K562 (cell line): ENCODE data around the gene ZNF474. TPM values are rescaled to one million over a fixed set of nuclear protein-coding genes. Genes with fewer than 3 reads are reported as not detected.

ENCODE experiments used
- ATAC-seq: fragments of 200-7000 bp; cut with Tn5 transposase; 3 replicates; pipeline ENCODE4 v1.9.1; 2020; ENCODE audit warnings: moderate library complexity
- BruUV-seq: library from RNA; stranded (reverse); fragments of 400-500 nt; replicated peaks from 2 replicates; lab custom pipeline; 2021; lab: Mats Ljungman, UMichigan
- CTCF ChIA-PET: fragments of 300-600 bp; formaldehyde crosslinking; extraction: SDS; loops from one replicate; lab custom pipeline; 2021; ENCODE audit warnings: low intra/inter-chr PET ratio; lab: Yijun Ruan, JAX
- POLR2A ChIA-PET: fragments of 300-600, 350-650 bp; sonication (Branson Sonifier 250); formaldehyde crosslinking; extraction: SDS; loops from one replicate; lab custom pipeline; 2021; ENCODE audit warnings: antibody characterized with exemption, inconsistent platforms; lab: Yijun Ruan, JAX
- DNase-seq, 4 experiments: peaks; one replicate each; pipeline versions ENCODE4 v3.0.0 to v3.0.0-alpha.2; 2011 to 2018; ENCODE audit warnings: low spot score in 3 of 4, mixed read lengths in 3 of 4; ENCODE audit errors: extremely low read depth in 1 of 4
- FAIRE-seq: peaks from 2 replicates; lab custom pipeline; 2011; peaks lifted over from hg19 to GRCh38; lab: Jason Lieb, UNC
- H2AFZ ChIP-seq: 2 replicates; pipeline ENCODE4 v1.6.0; 2011; ENCODE audit warnings: low read depth, low read length, control low read depth, inconsistent platforms
- H3K27ac ChIP-seq: fragments of 200-600 bp; 3 replicates; pipeline ENCODE4 v1.8.0; 2011; ENCODE audit warnings: low read depth, mild to moderate bottlenecking, control low read depth, inconsistent platforms, low read length, moderate library complexity, mixed read lengths; ENCODE audit errors: extremely low read depth
- H3K27me3 ChIP-seq, 2 experiments: fragments of 300-600 bp in 1 of 2; 2 replicates in 1 of 2; 3 replicates in 1 of 2; pipeline versions ENCODE4 v1.6.0 to v1.8.0; 2011; ENCODE audit warnings: inconsistent platforms in 2 of 2, low read length in 2 of 2, mild to moderate bottlenecking in 1 of 2, mixed read lengths in 1 of 2, moderate library complexity in 1 of 2; ENCODE audit not compliant: control insufficient read depth in 2 of 2, insufficient read depth in 2 of 2
- H3K36me3 ChIP-seq: fragments of 300-600 bp; 3 replicates; pipeline ENCODE4 v1.8.0; 2011; ENCODE audit warnings: mild to moderate bottlenecking, low read length, inconsistent platforms; ENCODE audit not compliant: control insufficient read depth, insufficient read depth
- H3K4me1 ChIP-seq, 2 experiments: fragments of 200-600 bp in 1 of 2; replicated peaks in 1 of 2; 2 replicates in 1 of 2; 3 replicates in 1 of 2; pipeline versions ENCODE4 v1.5.1 to v1.8.0; 2011; ENCODE audit warnings: inconsistent platforms in 2 of 2, low read length in 2 of 2, mild to moderate bottlenecking in 1 of 2, mixed read lengths in 1 of 2, moderate library complexity in 1 of 2; ENCODE audit not compliant: control insufficient read depth in 2 of 2, insufficient read depth in 2 of 2
- H3K4me2 ChIP-seq: 2 replicates; pipeline ENCODE4 v1.6.1; 2011; ENCODE audit warnings: low read length, control low read depth, inconsistent platforms, mixed read lengths; ENCODE audit not compliant: insufficient read depth
- H3K4me3 ChIP-seq: fragments of 200-600 bp; sonication (generic), shearing (Covaris generic); 2 replicates; pipeline ENCODE4 v1.5.1; 2016; ENCODE audit warnings: control low read depth, inconsistent platforms
- H3K79me2 ChIP-seq: fragments of 200-600 bp; 3 replicates; pipeline ENCODE4 v1.8.0; 2011; ENCODE audit warnings: low read length, inconsistent platforms; ENCODE audit not compliant: control insufficient read depth, insufficient read depth
- H3K9ac ChIP-seq, 2 experiments: 2 replicates each; pipeline versions ENCODE4 v1.6.0 to v1.6.1; 2011; ENCODE audit warnings: low read depth in 2 of 2, low read length in 2 of 2, control low read depth in 1 of 2, inconsistent platforms in 1 of 2, mild to moderate bottlenecking in 1 of 2, mixed read lengths in 1 of 2; ENCODE audit not compliant: insufficient read depth in 1 of 2
- H3K9me1 ChIP-seq: one replicate; pipeline ENCODE4 v1.6.0; 2011; ENCODE audit warnings: inconsistent platforms, mild to moderate bottlenecking, low read length, moderate library complexity; ENCODE audit not compliant: control insufficient read depth, insufficient read depth
- H3K9me3 ChIP-seq: replicated peaks from 2 replicates; pipeline ENCODE4 v1.5.1; 2011; ENCODE audit warnings: low read depth, low read length, inconsistent platforms; ENCODE audit not compliant: control insufficient read depth, insufficient read depth
- H4K20me1 ChIP-seq: replicated peaks from 2 replicates; pipeline ENCODE4 v1.6.1; 2011; ENCODE audit warnings: low read length, inconsistent platforms, mixed read lengths; ENCODE audit not compliant: control insufficient read depth, insufficient read depth
- ARID2 ChIP-seq: fragments of 450-650 bp; IDR thresholded peaks from 2 replicates; pipeline ENCODE4 v1.6.1; 2017; ENCODE audit warnings: antibody characterized with exemption, mild to moderate bottlenecking
- BHLHE40 ChIP-seq: IDR thresholded peaks from 2 replicates; pipeline ENCODE4 v1.6.1; 2011; ENCODE audit warnings: low read length, improper control_type of control experiment
- BRD4 ChIP-seq: fragments of 200-600 bp; sonication (generic); IDR thresholded peaks from 2 replicates; pipeline ENCODE4 v1.6.1; 2017; ENCODE audit warnings: inconsistent platforms
- CAMTA2 ChIP-seq: fragments of 250-450 bp; sonication (Bioruptor Pico); conservative IDR thresholded peaks from 2 replicates; pipeline ENCODE4 v1.5.1; 2022
- HDAC3 ChIP-seq: fragments of 450-650 bp; IDR thresholded peaks from 2 replicates; pipeline ENCODE4 v1.6.1; 2018; ENCODE audit warnings: borderline replicate concordance, mild to moderate bottlenecking, moderate library complexity; ENCODE audit not compliant: partially characterized antibody
- HDAC8 ChIP-seq: fragments of 450-650 bp; IDR thresholded peaks from 2 replicates; pipeline ENCODE4 v1.6.1; 2016; ENCODE audit warnings: mild to moderate bottlenecking, missing genetic modification characterization, moderate library complexity, missing compliant biosample characterization
- KLF6 ChIP-seq: fragments of 250-450 bp; sonication (Bioruptor Pico); IDR thresholded peaks from 2 replicates; pipeline ENCODE4 v1.4.0; 2020; ENCODE audit warnings: mild to moderate bottlenecking, moderate library complexity, borderline replicate concordance
- MCM2 ChIP-seq: fragments of 450-650 bp; IDR thresholded peaks from 2 replicates; pipeline ENCODE4 v1.6.1; 2017; ENCODE audit warnings: low read depth, mild to moderate bottlenecking
- WHSC1 ChIP-seq: IDR thresholded peaks from one replicate; pipeline ENCODE4 v1.6.1; 2012; ENCODE audit warnings: low read length, control low read depth, inconsistent platforms
- ZNF311 ChIP-seq: fragments of 250-450 bp; sonication (Bioruptor Pico); IDR thresholded peaks from 2 replicates; pipeline ENCODE4 v1.4.0; 2020; ENCODE audit warnings: mild to moderate bottlenecking, moderate library complexity
- ZNF431 ChIP-seq: sonication (generic); formaldehyde crosslinking; IDR thresholded peaks from 2 replicates; pipeline ENCODE4 v1.8.0; 2022; ENCODE audit warnings: mild to moderate bottlenecking, missing genetic modification reagents
- WGBS: fragments of 100-300 bp; shearing (Covaris generic); methylation state at CpG from one replicate; pipeline ENCODE4 v1.1.6; 2016; ENCODE audit warnings: low coverage, mixed read lengths; ENCODE audit not compliant: insufficient coverage; ENCODE audit errors: missing lambda C conversion rate; 5-methylcytosine and 5-hydroxymethylcytosine counted together
- in situ Hi-C: fragments of 300-500 bp; cut with MboI; formaldehyde crosslinking; loops from 4 replicates; pipeline ENCODE4 v1.15.0; 2018; ENCODE audit warnings: inconsistent platforms, mixed read lengths
- intact Hi-C: fragments of 100-400 bp; cut with micrococcal nuclease; formaldehyde crosslinking; loops from 2 replicates; pipeline ENCODE4 v1.14.2; 2022
- polyA plus RNA-seq, 8 experiments: library from polyadenylated mRNA; depleted of rRNA in 4 of 8; stranded (reverse) in 5 of 8; unstranded in 3 of 8; fragments of >200 nt; fragmentation: Nextera tagmentation in 2 of 8; fragmentation: Illumina TruSeq in 1 of 8; extraction: Ambion mirVana in 2 of 8; extraction: Trizol in 1 of 8; gene quantifications; 2 replicates each; pipeline versions ENCODE4 v1.2.1 to v1.2.3, GENCODE V29; 2011 to 2014; ENCODE audit warnings: inconsistent platforms in 1 of 8, missing spikeins in 1 of 8
- total RNA-seq, 7 experiments: library from RNA; depleted of rRNA in 6 of 7; stranded (reverse); fragments of >200 nt in 6 of 7; fragmentation: Illumina TruSeq in 2 of 7; extraction: Trizol in 2 of 7; gene quantifications; 2 replicates each; pipeline versions ENCODE4 v1.2.1 to v1.2.3, GENCODE V29; 2011 to 2021; ENCODE audit warnings: low replicate concordance in 1 of 7
- TF ChIP-seq, protein P1 (sequence below): sonication (generic); formaldehyde crosslinking; IDR thresholded peaks from 2 replicates; pipeline ENCODE4 v1.8.0; 2022; ENCODE audit warnings: missing genetic modification reagents, mild to moderate bottlenecking, borderline replicate concordance
- TF ChIP-seq, protein P2 (sequence below): sonication (generic); formaldehyde crosslinking; IDR thresholded peaks from 2 replicates; pipeline ENCODE4 v1.8.0; 2023; ENCODE audit warnings: missing genetic modification reagents, mild to moderate bottlenecking, borderline replicate concordance
- TF ChIP-seq, protein P3 (sequence below): fragments of 450-650 bp; IDR thresholded peaks from one replicate; pipeline ENCODE4 v1.6.1; 2018; ENCODE audit warnings: mild to moderate bottlenecking, moderate library complexity; ENCODE audit not compliant: partially characterized antibody
- TF ChIP-seq, protein P4 (sequence below): fragments of 450-650 bp; IDR thresholded peaks from 2 replicates; pipeline ENCODE4 v1.6.1; 2016

Gene ZNF474
- total and polyA plus RNA-seq, 9 of the 15 experiments (the other 6 are each of a cell fraction or from before 2014, with no cell fraction given): 0.16 to 0.62 (median 0.39) TPM

DNA sequence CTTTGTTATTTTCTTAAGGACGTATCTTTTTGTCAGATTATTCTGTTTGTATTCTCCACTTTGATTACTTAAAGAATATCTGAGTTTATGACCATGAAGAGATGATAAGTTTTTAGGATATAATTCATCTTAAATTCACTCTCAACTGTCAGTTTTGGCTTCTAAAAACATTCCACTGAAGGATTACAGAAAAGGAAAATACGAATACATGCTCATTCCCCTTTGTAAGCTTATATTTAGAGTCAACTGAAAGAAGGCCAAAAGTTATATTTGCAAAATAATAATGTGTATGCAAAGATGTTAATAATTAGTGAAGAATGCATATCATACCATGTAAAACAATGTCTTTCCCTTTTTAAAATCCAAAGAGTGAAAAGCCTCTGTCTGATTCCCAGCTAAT is 52.5 kb downstream of the ZNF474 start:
- H3K9me3 ChIP-seq: no peaks in the 10 kb centered on the region
- FAIRE-seq (no peak), ATAC-seq (no peak), DNase-seq (no peak)
- ChIA-PET POLR2A (no interaction called here), CTCF (no interaction called here)
- no peaks in the 10 kb centered on the region for H3K36me3 ChIP-seq
- no peaks in the 10 kb centered on the region; a peak in 1 of 5 replicates for H3K27me3 ChIP-seq
- H3K4me1 ChIP-seq: no peaks in the 10 kb centered on the region; a peak in 1 of 5 replicates
- H3K9me1 ChIP-seq: no peaks in the 10 kb centered on the region
- H3K27ac ChIP-seq: no peak overlapping the region
- in situ Hi-C loops: no loop called here
- H3K4me3 ChIP-seq: no peak overlapping the region
- no peak overlapping the region for H2AFZ ChIP-seq
- intact Hi-C loops: no loop called here
- H3K9ac ChIP-seq: no peak overlapping the region
- H3K79me2 ChIP-seq: no peaks in the 10 kb centered on the region
- BruUV-seq: no TSS peak
- 17% methylated on average over 2 of the region's 2 CpGs for WGBS
- no peaks in the 10 kb centered on the region for H4K20me1 ChIP-seq
- no peak overlapping the region for H3K4me2 ChIP-seq
- TF ChIP-seq BHLHE40: no peak
- TF ChIP-seq, protein P1, sequence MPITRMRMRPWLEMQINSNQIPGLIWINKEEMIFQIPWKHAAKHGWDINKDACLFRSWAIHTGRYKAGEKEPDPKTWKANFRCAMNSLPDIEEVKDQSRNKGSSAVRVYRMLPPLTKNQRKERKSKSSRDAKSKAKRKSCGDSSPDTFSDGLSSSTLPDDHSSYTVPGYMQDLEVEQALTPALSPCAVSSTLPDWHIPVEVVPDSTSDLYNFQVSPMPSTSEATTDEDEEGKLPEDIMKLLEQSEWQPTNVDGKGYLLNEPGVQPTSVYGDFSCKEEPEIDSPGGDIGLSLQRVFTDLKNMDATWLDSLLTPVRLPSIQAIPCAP (CRISPR knock-in tag): no peak
- no peak for TF ChIP-seq MCM2
- TF ChIP-seq HDAC3: no peak
- no peak for TF ChIP-seq ZNF311
- TF ChIP-seq, protein P2, sequence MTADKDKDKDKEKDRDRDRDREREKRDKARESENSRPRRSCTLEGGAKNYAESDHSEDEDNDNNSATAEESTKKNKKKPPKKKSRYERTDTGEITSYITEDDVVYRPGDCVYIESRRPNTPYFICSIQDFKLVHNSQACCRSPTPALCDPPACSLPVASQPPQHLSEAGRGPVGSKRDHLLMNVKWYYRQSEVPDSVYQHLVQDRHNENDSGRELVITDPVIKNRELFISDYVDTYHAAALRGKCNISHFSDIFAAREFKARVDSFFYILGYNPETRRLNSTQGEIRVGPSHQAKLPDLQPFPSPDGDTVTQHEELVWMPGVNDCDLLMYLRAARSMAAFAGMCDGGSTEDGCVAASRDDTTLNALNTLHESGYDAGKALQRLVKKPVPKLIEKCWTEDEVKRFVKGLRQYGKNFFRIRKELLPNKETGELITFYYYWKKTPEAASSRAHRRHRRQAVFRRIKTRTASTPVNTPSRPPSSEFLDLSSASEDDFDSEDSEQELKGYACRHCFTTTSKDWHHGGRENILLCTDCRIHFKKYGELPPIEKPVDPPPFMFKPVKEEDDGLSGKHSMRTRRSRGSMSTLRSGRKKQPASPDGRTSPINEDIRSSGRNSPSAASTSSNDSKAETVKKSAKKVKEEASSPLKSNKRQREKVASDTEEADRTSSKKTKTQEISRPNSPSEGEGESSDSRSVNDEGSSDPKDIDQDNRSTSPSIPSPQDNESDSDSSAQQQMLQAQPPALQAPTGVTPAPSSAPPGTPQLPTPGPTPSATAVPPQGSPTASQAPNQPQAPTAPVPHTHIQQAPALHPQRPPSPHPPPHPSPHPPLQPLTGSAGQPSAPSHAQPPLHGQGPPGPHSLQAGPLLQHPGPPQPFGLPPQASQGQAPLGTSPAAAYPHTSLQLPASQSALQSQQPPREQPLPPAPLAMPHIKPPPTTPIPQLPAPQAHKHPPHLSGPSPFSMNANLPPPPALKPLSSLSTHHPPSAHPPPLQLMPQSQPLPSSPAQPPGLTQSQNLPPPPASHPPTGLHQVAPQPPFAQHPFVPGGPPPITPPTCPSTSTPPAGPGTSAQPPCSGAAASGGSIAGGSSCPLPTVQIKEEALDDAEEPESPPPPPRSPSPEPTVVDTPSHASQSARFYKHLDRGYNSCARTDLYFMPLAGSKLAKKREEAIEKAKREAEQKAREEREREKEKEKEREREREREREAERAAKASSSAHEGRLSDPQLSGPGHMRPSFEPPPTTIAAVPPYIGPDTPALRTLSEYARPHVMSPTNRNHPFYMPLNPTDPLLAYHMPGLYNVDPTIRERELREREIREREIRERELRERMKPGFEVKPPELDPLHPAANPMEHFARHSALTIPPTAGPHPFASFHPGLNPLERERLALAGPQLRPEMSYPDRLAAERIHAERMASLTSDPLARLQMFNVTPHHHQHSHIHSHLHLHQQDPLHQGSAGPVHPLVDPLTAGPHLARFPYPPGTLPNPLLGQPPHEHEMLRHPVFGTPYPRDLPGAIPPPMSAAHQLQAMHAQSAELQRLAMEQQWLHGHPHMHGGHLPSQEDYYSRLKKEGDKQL: no peak
- TF ChIP-seq KLF6: no peak
- TF ChIP-seq WHSC1: no peak
- TF ChIP-seq, protein P3, sequence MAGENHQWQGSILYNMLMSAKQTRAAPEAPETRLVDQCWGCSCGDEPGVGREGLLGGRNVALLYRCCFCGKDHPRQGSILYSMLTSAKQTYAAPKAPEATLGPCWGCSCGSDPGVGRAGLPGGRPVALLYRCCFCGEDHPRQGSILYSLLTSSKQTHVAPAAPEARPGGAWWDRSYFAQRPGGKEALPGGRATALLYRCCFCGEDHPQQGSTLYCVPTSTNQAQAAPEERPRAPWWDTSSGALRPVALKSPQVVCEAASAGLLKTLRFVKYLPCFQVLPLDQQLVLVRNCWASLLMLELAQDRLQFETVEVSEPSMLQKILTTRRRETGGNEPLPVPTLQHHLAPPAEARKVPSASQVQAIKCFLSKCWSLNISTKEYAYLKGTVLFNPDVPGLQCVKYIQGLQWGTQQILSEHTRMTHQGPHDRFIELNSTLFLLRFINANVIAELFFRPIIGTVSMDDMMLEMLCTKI: no peak
- TF ChIP-seq, protein P4, sequence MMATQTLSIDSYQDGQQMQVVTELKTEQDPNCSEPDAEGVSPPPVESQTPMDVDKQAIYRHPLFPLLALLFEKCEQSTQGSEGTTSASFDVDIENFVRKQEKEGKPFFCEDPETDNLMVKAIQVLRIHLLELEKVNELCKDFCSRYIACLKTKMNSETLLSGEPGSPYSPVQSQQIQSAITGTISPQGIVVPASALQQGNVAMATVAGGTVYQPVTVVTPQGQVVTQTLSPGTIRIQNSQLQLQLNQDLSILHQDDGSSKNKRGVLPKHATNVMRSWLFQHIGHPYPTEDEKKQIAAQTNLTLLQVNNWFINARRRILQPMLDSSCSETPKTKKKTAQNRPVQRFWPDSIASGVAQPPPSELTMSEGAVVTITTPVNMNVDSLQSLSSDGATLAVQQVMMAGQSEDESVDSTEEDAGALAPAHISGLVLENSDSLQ: no peak
- no peak for TF ChIP-seq BRD4
- no peak for TF ChIP-seq ARID2
- TF ChIP-seq HDAC8: no peak
- TF ChIP-seq ZNF431 (CRISPR knock-in tag): no peak
- no peak for TF ChIP-seq CAMTA2
